CD14-positive monocyte (primary cell): ENCODE results near the gene HECTD1. TPM values are rescaled to one million over a fixed set of nuclear protein-coding genes. Genes with fewer than 3 reads are reported as not detected.
A peak's percentile ranks its signal among the peaks of the same experiment; 100 is the strongest.

Experiments
- DNase-seq, 3 donors: peaks; one replicate each; pipeline ENCODE4 v3.0.0-alpha.2; 2011 to 2022
- H2AFZ ChIP-seq: 2 replicates; pipeline ENCODE4 v1.6.0; 2012; ENCODE audit warnings: mild to moderate bottlenecking, low read depth, low read length, inconsistent platforms; ENCODE audit not compliant: insufficient read depth, poor library complexity, severe bottlenecking
- H3K27ac ChIP-seq, 2 donors: 1 replicate in 1 of 2; 2 replicates in 1 of 2; pipeline ENCODE4 v1.5.1; 2012 to 2013; ENCODE audit warnings: low read length in 2 of 2, control low read depth in 1 of 2, inconsistent platforms in 1 of 2, low read depth in 1 of 2, mild to moderate bottlenecking in 1 of 2
- H3K27me3 ChIP-seq, 2 donors: one replicate each; pipeline versions ENCODE4 v1.6.0 to v1.6.1; 2011 to 2013; ENCODE audit warnings: low read length in 2 of 2; ENCODE audit not compliant: control insufficient read depth in 2 of 2, insufficient read depth in 2 of 2
- H3K36me3 ChIP-seq, 2 donors: replicated peaks in 1 of 2; 1 replicate in 1 of 2; 2 replicates in 1 of 2; pipeline versions ENCODE4 v1.5.1 to v1.6.1; 2012 to 2013; ENCODE audit warnings: low read length in 2 of 2, control low read depth in 1 of 2, inconsistent platforms in 1 of 2, mild to moderate bottlenecking in 1 of 2; ENCODE audit not compliant: insufficient read depth in 2 of 2, control insufficient read depth in 1 of 2
- H3K4me1 ChIP-seq, 2 donors: 1 replicate in 1 of 2; 2 replicates in 1 of 2; pipeline versions ENCODE4 v1.5.1 to v1.6.1; 2012 to 2013; ENCODE audit warnings: low read length in 2 of 2, control low read depth in 1 of 2, inconsistent platforms in 1 of 2, mild to moderate bottlenecking in 1 of 2, moderate library complexity in 1 of 2; ENCODE audit not compliant: insufficient read depth in 2 of 2, control insufficient read depth in 1 of 2
- H3K4me2 ChIP-seq: replicated peaks from 2 replicates; pipeline ENCODE3; 2012; ENCODE audit warnings: low read length, moderate library complexity, mild to moderate bottlenecking; ENCODE audit not compliant: poor library complexity, severe bottlenecking; ENCODE audit errors: extremely low read depth
- H3K4me3 ChIP-seq, 3 experiments: fragments of 200-600 bp in 1 of 3; sonication (generic) in 1 of 3; replicated peaks in 1 of 3; 1 replicate in 2 of 3; 2 replicates in 1 of 3; pipeline ENCODE4 v1.5.1; 2011 to 2013; ENCODE audit warnings: low read length in 3 of 3, mild to moderate bottlenecking in 3 of 3, control low read depth in 2 of 3, low read depth in 2 of 3, inconsistent platforms in 1 of 3, moderate library complexity in 1 of 3
- H3K79me2 ChIP-seq: 2 replicates; pipeline ENCODE4 v1.6.0; 2012; ENCODE audit warnings: mild to moderate bottlenecking, control low read depth, inconsistent platforms, low read length, moderate library complexity; ENCODE audit not compliant: insufficient read depth
- H3K9ac ChIP-seq: 2 replicates; pipeline ENCODE4 v1.6.0; 2017; ENCODE audit warnings: low read length, mild to moderate bottlenecking; ENCODE audit not compliant: insufficient read depth, poor library complexity, severe bottlenecking
- H3K9me3 ChIP-seq, 2 donors: replicated peaks in 1 of 2; 1 replicate in 1 of 2; 2 replicates in 1 of 2; pipeline versions ENCODE4 v1.5.1 to v1.6.1; 2012 to 2013; ENCODE audit warnings: low read length in 2 of 2, control low read depth in 1 of 2; ENCODE audit not compliant: control insufficient read depth in 1 of 2, insufficient read depth in 1 of 2
- H4K20me1 ChIP-seq: 2 replicates; pipeline ENCODE4 v1.6.0; 2012; ENCODE audit warnings: mild to moderate bottlenecking, low read length, control low read depth, moderate library complexity; ENCODE audit not compliant: insufficient read depth
- H3K27ac Mint-ChIP-seq, 7 donors: one replicate each; pipeline ENCODE4 v1.8.0; 2020; ENCODE audit warnings: mild to moderate bottlenecking in 7 of 7, mixed read lengths in 7 of 7, moderate library complexity in 6 of 7, inconsistent platforms in 2 of 7
- H3K27me3 Mint-ChIP-seq, 3 donors: one replicate each; pipeline ENCODE4 v1.8.0; 2021 to 2022; ENCODE audit warnings: low read depth in 3 of 3, mild to moderate bottlenecking in 3 of 3, mixed read lengths in 3 of 3, moderate library complexity in 3 of 3, inconsistent platforms in 1 of 3
- H3K36me3 Mint-ChIP-seq, 2 donors: one replicate each; pipeline ENCODE4 v1.8.0; 2020; ENCODE audit warnings: mixed read lengths in 2 of 2, inconsistent platforms in 1 of 2, mild to moderate bottlenecking in 1 of 2
- H3K4me1 Mint-ChIP-seq: one replicate; pipeline ENCODE4 v1.8.0; 2020; ENCODE audit warnings: mild to moderate bottlenecking, mixed read lengths
- H3K4me3 Mint-ChIP-seq, 2 donors: one replicate each; pipeline ENCODE4 v1.8.0; 2020; ENCODE audit warnings: mild to moderate bottlenecking in 2 of 2, mixed read lengths in 2 of 2, moderate library complexity in 1 of 2
- H3K9me3 Mint-ChIP-seq, 7 donors: one replicate each; pipeline ENCODE4 v1.8.0; 2020 to 2022; ENCODE audit warnings: mixed read lengths in 7 of 7, mild to moderate bottlenecking in 6 of 7, moderate library complexity in 6 of 7, inconsistent platforms in 2 of 7
- WGBS: methylation state at CpG from one replicate; pipeline ENCODE4 v1.1.5; 2013; ENCODE audit warnings: missing lambda C conversion rate; ENCODE audit not compliant: insufficient coverage; 5-methylcytosine and 5-hydroxymethylcytosine counted together
- intact Hi-C, 2 donors: fragments of 100-400 bp; cut with micrococcal nuclease; formaldehyde crosslinking; loops; one replicate each; pipeline versions ENCODE4 v1.15.0 to v1.15.1; 2023
- polyA plus RNA-seq, 3 donors: library from polyadenylated mRNA; depleted of rRNA in 1 of 3; unstranded in 2 of 3; stranded (reverse) in 1 of 3; fragments of 300-500 nt in 2 of 3; fragments of >200 nt in 1 of 3; fragmentation: Illumina TruSeq in 2 of 3; gene quantifications; 1 replicate in 2 of 3; 2 replicates in 1 of 3; pipeline ENCODE4 v1.2.3, GENCODE V29; 2012 to 2021
- TF ChIP-seq, protein P1 (sequence below): fragments of 200-600 bp; IDR thresholded peaks from one replicate; pipeline ENCODE4 v1.8.0; 2022; ENCODE audit warnings: antibody characterized with exemption, mild to moderate bottlenecking

Gene HECTD1
- polyA plus RNA-seq, 3 donors, result 12.7 to 55.9 (median 21.5) TPM

DNA sequence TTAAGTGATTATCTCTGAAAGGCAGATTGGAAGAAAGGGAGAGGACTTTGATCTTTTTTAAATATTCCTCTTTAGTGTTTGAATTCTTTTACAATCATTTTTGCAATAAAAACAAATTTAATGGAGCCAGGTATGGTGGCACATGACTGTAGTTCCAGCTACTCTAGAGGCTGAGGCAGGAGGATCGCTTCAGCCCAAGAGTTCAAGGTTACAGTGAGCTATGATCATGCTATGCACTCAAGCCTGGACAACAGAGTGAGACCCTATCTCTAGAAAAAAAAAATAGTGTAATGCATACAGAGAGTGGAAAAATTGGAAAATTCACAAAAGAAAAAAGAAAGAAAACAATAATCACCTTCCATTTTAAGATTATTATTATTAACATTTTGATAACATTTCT, 15.2 kb upstream of the HECTD1 start:
- Histone ChIP-seq H3K4me1 (no peaks in the 10 kb centered on the region), H3K9ac (no peak overlapping the region), H3K4me3 (no peak overlapping the region), H3K27me3 (no peaks in the 10 kb centered on the region), H3K27ac (no peak overlapping the region), H3K36me3 (no peaks in the 10 kb centered on the region), H2AFZ (no peak overlapping the region), H4K20me1 (no peaks in the 10 kb centered on the region), H3K79me2 (no peaks in the 10 kb centered on the region), H3K4me2 (no peak overlapping the region), H3K9me3 (no peaks in the 10 kb centered on the region)
- intact Hi-C loops, result no loop called here
- TF ChIP-seq, protein P1, sequence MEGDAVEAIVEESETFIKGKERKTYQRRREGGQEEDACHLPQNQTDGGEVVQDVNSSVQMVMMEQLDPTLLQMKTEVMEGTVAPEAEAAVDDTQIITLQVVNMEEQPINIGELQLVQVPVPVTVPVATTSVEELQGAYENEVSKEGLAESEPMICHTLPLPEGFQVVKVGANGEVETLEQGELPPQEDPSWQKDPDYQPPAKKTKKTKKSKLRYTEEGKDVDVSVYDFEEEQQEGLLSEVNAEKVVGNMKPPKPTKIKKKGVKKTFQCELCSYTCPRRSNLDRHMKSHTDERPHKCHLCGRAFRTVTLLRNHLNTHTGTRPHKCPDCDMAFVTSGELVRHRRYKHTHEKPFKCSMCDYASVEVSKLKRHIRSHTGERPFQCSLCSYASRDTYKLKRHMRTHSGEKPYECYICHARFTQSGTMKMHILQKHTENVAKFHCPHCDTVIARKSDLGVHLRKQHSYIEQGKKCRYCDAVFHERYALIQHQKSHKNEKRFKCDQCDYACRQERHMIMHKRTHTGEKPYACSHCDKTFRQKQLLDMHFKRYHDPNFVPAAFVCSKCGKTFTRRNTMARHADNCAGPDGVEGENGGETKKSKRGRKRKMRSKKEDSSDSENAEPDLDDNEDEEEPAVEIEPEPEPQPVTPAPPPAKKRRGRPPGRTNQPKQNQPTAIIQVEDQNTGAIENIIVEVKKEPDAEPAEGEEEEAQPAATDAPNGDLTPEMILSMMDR, result no peak
- H3K4me1 Mint-ChIP-seq, result no peaks in the 10 kb centered on the region
- no peak for DNase-seq
- no peaks in the 10 kb centered on the region for H3K9me3 Mint-ChIP-seq
- peak overlapping the region in 1 of 7 donors; percentile 21 for H3K27ac Mint-ChIP-seq
- no CpG with 5 or more reads among the region's 1 CpG for WGBS
- no peak overlapping the region for H3K4me3 Mint-ChIP-seq
- no peaks in the 10 kb centered on the region for H3K36me3 Mint-ChIP-seq
- H3K27me3 Mint-ChIP-seq, result peaks cover 0 to 3% (median 0%) of the 10 kb centered on the region in 3 donors

DNA sequence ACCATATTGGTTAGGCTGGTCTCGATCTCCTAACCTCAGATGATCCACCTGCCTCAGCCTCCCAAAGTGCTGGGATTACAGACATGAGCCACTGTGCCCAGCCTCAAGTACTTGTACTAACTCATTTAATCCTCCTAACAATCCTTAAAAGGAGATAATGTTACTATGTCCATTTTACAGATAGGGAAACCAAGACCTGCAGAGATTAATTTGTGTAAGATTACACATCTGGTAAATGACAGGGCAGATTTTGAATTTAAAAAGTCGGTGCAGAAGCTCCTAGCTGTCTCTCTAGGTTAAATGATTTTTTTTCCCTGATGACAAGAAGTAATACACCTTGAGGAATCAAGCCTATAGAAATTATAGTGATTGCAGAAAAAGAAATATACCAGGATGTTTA, 13.7 kb upstream of the HECTD1 start:
- no peak overlapping the region for H3K27ac Mint-ChIP-seq
- Histone ChIP-seq H3K9ac (no peak overlapping the region), H3K4me3 (no peak overlapping the region), H3K4me1 (no peaks in the 10 kb centered on the region), H3K27me3 (no peaks in the 10 kb centered on the region), H3K36me3 (no peaks in the 10 kb centered on the region), H4K20me1 (no peaks in the 10 kb centered on the region), H2AFZ (no peak overlapping the region), H3K4me2 (no peak overlapping the region), H3K27ac (no peak overlapping the region), H3K79me2 (no peaks in the 10 kb centered on the region), H3K9me3 (no peaks in the 10 kb centered on the region)
- WGBS, result 75% methylated on average over 1 of the region's 2 CpGs
- H3K36me3 Mint-ChIP-seq, result no peaks in the 10 kb centered on the region
- H3K4me1 Mint-ChIP-seq, result no peaks in the 10 kb centered on the region
- TF ChIP-seq, protein P1, result no peak
- no peaks in the 10 kb centered on the region for H3K9me3 Mint-ChIP-seq
- H3K27me3 Mint-ChIP-seq, result peaks cover 0 to 3% (median 0%) of the 10 kb centered on the region in 3 donors
- intact Hi-C loops, result no loop called here
- no peak for DNase-seq
- H3K4me3 Mint-ChIP-seq, result no peak overlapping the region
